Measurements from ENCODE around the gene PYGB.

The PYGB gene

GRCh38 chr20:25271486-25272222 is 23.8 kb downstream of the PYGB start:
- DNase-seq = no peak

GRCh38 chr20:25272223-25273000 is 24.5 kb downstream of the PYGB start:
- no peak for DNase-seq

- DNase-seq = no peak
Measured at GRCh38 chr20:25273046-25273445, 25.2 kb downstream of the PYGB start.

GRCh38 chr20:25273541-25274358 is 25.9 kb downstream of the PYGB start:
- no peak for DNase-seq

GRCh38 chr20:25274481-25274880 is 26.6 kb downstream of the PYGB start:
- DNase-seq = no peak

- DNase-seq = no peak
Measured at GRCh38 chr20:25274891-25275812, 27.3 kb downstream of the PYGB start.

GRCh38 chr20:25275813-25276532 is 28.1 kb downstream of the PYGB start:
- no peak for DNase-seq

GRCh38 chr20:25276533-25277050 is 28.7 kb downstream of the PYGB start:
- DNase-seq = no peak

- DNase-seq = no peak
Measured at GRCh38 chr20:25277051-25277801, 29.3 kb downstream of the PYGB start.

- DNase-seq = no peak
Measured at GRCh38 chr20:25277941-25278521, 30.1 kb downstream of the PYGB start.

- no peak for DNase-seq
Measured at GRCh38 chr20:25278636-25279361, 30.9 kb downstream of the PYGB start.

GRCh38 chr20:25279403-25279802 is 31.5 kb downstream of the PYGB start:
- no peak for DNase-seq

- DNase-seq = no peak
Measured at GRCh38 chr20:25280051-25280573, 32.2 kb downstream of the PYGB start.

- DNase-seq = no peak
Measured at GRCh38 chr20:25280574-25281535, 33.0 kb downstream of the PYGB start.

- DNase-seq = no peak
Measured at GRCh38 chr20:25281541-25281991, 33.7 kb downstream of the PYGB start.

- no peak for DNase-seq
Measured at GRCh38 chr20:25282034-25282781, 34.3 kb downstream of the PYGB start.

- DNase-seq = no peak
Measured at GRCh38 chr20:25282796-25283195, 34.9 kb downstream of the PYGB start.

All from activated CD4-positive, alpha-beta T cell treated with anti-CD3 and anti-CD28 coated beads, Interleukin-2, amount 50 U/mL, for 16 hours (primary cell).